LNCaP clone FGC (cell line): ENCODE results near the gene HAUS3.

ENCODE experiments used
- DNase-seq: peaks from one replicate; pipeline ENCODE4 v3.0.0-alpha.2; 2011; ENCODE audit warnings: low read depth
- H3K4me3 ChIP-seq: 2 replicates; pipeline ENCODE4 v1.5.1; 2011; ENCODE audit warnings: mild to moderate bottlenecking, low read depth, low read length, control low read depth
- TF ChIP-seq, protein P1 (sequence below): IDR thresholded peaks from 2 replicates; pipeline ENCODE4 v1.5.1; 2012; ENCODE audit warnings: mild to moderate bottlenecking; ENCODE audit not compliant: control insufficient read depth, insufficient read depth; ENCODE audit errors: extremely low read depth

HAUS3 gene

DNA sequence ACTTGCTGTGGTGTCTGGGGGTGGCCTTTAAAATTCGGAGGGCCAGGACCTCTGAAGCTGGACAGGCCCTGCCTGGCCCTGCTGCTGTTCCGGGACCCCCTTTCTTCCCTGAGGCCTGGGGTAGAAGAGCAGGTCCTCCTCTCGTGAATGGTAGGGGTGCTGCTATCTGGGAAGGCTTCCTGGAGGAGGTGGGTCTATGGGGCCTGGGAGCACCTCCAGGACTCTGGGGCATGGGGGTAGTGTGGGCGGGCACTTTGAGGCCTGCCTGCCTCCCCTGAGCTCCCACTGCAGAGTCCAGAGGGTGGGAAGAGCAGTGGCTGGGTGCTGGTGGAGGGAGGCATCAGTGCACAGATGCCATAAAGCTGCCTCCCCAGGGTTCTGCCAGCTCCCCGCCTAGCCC is 24.9 kb upstream of the HAUS3 start:
- TF ChIP-seq, protein P1, sequence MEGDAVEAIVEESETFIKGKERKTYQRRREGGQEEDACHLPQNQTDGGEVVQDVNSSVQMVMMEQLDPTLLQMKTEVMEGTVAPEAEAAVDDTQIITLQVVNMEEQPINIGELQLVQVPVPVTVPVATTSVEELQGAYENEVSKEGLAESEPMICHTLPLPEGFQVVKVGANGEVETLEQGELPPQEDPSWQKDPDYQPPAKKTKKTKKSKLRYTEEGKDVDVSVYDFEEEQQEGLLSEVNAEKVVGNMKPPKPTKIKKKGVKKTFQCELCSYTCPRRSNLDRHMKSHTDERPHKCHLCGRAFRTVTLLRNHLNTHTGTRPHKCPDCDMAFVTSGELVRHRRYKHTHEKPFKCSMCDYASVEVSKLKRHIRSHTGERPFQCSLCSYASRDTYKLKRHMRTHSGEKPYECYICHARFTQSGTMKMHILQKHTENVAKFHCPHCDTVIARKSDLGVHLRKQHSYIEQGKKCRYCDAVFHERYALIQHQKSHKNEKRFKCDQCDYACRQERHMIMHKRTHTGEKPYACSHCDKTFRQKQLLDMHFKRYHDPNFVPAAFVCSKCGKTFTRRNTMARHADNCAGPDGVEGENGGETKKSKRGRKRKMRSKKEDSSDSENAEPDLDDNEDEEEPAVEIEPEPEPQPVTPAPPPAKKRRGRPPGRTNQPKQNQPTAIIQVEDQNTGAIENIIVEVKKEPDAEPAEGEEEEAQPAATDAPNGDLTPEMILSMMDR = no peak

DNA sequence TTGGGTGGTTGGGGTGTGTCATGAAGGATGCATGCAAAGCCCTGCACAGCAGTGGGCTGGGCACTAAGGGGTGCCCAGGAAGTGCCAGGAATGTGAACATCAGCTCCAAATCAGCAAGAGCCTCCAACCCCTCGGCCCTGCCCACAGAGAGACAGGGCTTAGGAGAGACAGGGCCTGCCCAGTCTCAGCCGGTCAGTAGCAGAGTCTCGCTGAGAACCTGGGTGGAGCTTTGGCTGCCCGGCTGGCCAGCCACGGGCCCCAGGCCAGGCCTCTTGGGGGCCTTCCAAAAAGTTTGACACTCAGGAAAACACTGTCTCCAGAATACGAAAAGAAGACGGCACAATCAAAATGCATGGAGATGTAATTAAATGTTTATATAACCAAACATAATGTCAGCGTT is 24.3 kb upstream of the HAUS3 start:
- DNase-seq = peak; percentile 60
- no peak overlapping the region for H3K4me3 ChIP-seq
- TF ChIP-seq, protein P1 = no peak

More for the DNA sequence above, 24.9 kb upstream of the HAUS3 start:
- H3K4me3 ChIP-seq = no peak overlapping the region
- DNase-seq = no peak

GRCh38 chr4:2265113-2266110 is 23.5 kb upstream of the HAUS3 start:
- TF ChIP-seq, protein P1 = no peak
- DNase-seq = no peak
- H3K4me3 ChIP-seq = no peak overlapping the region

GRCh38 chr4:2264481-2265041 is 22.6 kb upstream of the HAUS3 start:
- TF ChIP-seq, protein P1 = no peak
- DNase-seq = no peak
- H3K4me3 ChIP-seq = no peak overlapping the region

- TF ChIP-seq, protein P1 = no peak
- no peak for DNase-seq
- H3K4me3 ChIP-seq = no peak overlapping the region
These were observed 22.0 kb upstream of the HAUS3 start for GRCh38 chr4:2263926-2264321.

DNA sequence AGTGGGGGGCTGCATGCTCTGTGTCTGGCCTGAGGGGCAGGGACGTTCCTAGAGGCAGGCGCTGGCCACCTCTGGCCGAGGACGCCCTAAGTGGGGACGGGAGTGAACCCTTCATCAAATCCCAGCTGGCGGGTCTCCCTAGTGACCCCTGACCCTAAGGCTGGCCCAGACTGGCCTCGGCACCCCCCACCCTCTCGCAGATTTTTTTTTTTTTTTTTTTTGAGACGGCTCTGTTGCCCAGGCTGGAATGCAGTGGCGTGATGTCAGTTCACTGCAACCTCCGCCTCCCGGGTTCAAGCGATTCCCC is 21.0 kb upstream of the HAUS3 start:
- no peak for DNase-seq
- TF ChIP-seq, protein P1 = no peak
- peak overlapping the region; percentile 66 for H3K4me3 ChIP-seq
